ENCODE results near the gene MBTPS1. TPM values are rescaled to one million over a fixed set of nuclear protein-coding genes. Genes with fewer than 3 reads are reported as not detected.

The MBTPS1 gene
- 10 to 100 TPM; 57.3 to 91.4 (median 68.6) TPM for total RNA-seq
- 10 to 100 TPM; 37.2 to 54.2 TPM for polyA plus RNA-seq
- long read RNA-seq, donor 1, full-length matches to known transcripts: 33 of 79 reads
- long read RNA-seq, donor 1, partial matches to known transcripts: 37 of 79 reads
- long read RNA-seq, donor 1, other reads (novel, unspliced or antisense): 9 of 79 reads
- long read RNA-seq, donor 2, full-length matches to known transcripts: 155 of 306 reads
- long read RNA-seq, donor 2, partial matches to known transcripts: 126 of 306 reads
- long read RNA-seq, donor 2, other reads (novel, unspliced or antisense): 25 of 306 reads
- long read RNA-seq, donor 3, full-length matches to known transcripts: 18 of 60 reads
- long read RNA-seq, donor 3, partial matches to known transcripts: 35 of 60 reads
- long read RNA-seq, donor 3, other reads (novel, unspliced or antisense): 7 of 60 reads

GRCh38 chr16:84116720-84117493 is at the start of gene MBTPS1:
Gene MBTPS1 (minus strand): TSS chr16:84116942. CDS start chr16:84101783, 15,159 bp downstream.
- Histone ChIP-seq H3K4me1 (peaks cover 0 to 29% (median 19%) of the 10 kb centered on the region in 12 donors), H3K4me3 (peak within 1 kb of the TSS; percentile 49 to 100 (median 84)), H3K9me3 (no peaks in the 10 kb centered on the region), H3K27me3 (no peaks in the 10 kb centered on the region), H3K27ac (peak within 1 kb of the TSS; percentile 80 to 99 (median 92)), H3K36me3 (peaks cover 0 to 5% (median 0%) of the 10 kb centered on the region in 9 donors)
- 0 to 1% (median 0%) methylated on average over 35 to 94 of the region's 94 CpGs for WGBS, 4 donors
- DNase-seq (peak; percentile 99 to 100 (median 99)), ATAC-seq (peak; percentile 97 to 99 (median 98))
- TF ChIP-seq POLR2A (IDR thresholded peaks at IDR 0.05) (peak in 1 of 2 donors; percentile 91), CTCF (IDR thresholded peaks at IDR 0.05) (peak in 2 of 12 donors; percentile 1 to 4)
- intact Hi-C loops (cut with DNase I): loop anchor here in 5 of 10 donors (2.0 to 5.0 kb wide), 4 partner anchors 22 to 70 kb away; partner anchors contain the start of gene TAF1C (in 3 of the 5)

- TF ChIP-seq CTCF (IDR thresholded peaks at IDR 0.05) (no peak), POLR2A (IDR thresholded peaks at IDR 0.05) (no peak)
- Histone ChIP-seq H3K27me3 (peaks cover 0 to 6% (median 0%) of the 10 kb centered on the region in 9 donors), H3K36me3 (no peaks in the 10 kb centered on the region), H3K9me3 (no peaks in the 10 kb centered on the region), H3K4me3 (no peak overlapping the region), H3K4me1 (no peaks in the 10 kb centered on the region), H3K27ac (no peak overlapping the region)
- DNase-seq: no peak
- intact Hi-C loops (cut with DNase I): no loop called here
- 80 to 89% (median 83%) methylated on average over 7 of the region's 7 CpGs for WGBS, 4 donors
- ATAC-seq: no peak
These were observed 49.0 kb upstream of the MBTPS1 start for GRCh38 chr16:84165746-84166145.

- WGBS, 4 donors: 70 to 82% (median 72%) methylated on average over 3 of the region's 3 CpGs
- TF ChIP-seq CTCF (IDR thresholded peaks at IDR 0.05) (no peak), POLR2A (IDR thresholded peaks at IDR 0.05) (no peak)
- intact Hi-C loops (cut with DNase I): no loop called here
These were observed 45.1 kb upstream of the MBTPS1 start for GRCh38 chr16:84161801-84162200.

GRCh38 chr16:84161037-84161436 is 44.3 kb upstream of the MBTPS1 start:
- ATAC-seq (no peak), DNase-seq (no peak)
- Histone ChIP-seq H3K36me3 (no peaks in the 10 kb centered on the region), H3K9me3 (no peaks in the 10 kb centered on the region), H3K4me1 (no peaks in the 10 kb centered on the region), H3K27ac (no peak overlapping the region), H3K27me3 (peaks cover 0 to 19% (median 4%) of the 10 kb centered on the region in 9 donors), H3K4me3 (no peak overlapping the region)
- intact Hi-C loops (cut with DNase I): no loop called here
- 81 to 85% (median 82%) methylated on average over 10 of the region's 10 CpGs for WGBS, 4 donors
- TF ChIP-seq CTCF (IDR thresholded peaks at IDR 0.05) (no peak), POLR2A (IDR thresholded peaks at IDR 0.05) (no peak)

More at GRCh38 chr16:84161801-84162200, 45.1 kb upstream of the MBTPS1 start:
- no peak for DNase-seq
- Histone ChIP-seq H3K4me3 (no peak overlapping the region), H3K4me1 (no peaks in the 10 kb centered on the region), H3K27ac (no peak overlapping the region), H3K36me3 (no peaks in the 10 kb centered on the region), H3K27me3 (peaks cover 0 to 19% (median 4%) of the 10 kb centered on the region in 9 donors), H3K9me3 (no peaks in the 10 kb centered on the region)
- ATAC-seq: no peak

Measured in heart left ventricle (tissue), 16 donors.